GM18861 (cell line): ENCODE measurements around the gene ITGA11.

Source experiments
- ATAC-seq: cut with Tn5 transposase; IDR thresholded peaks from one replicate; pipeline ENCODE4 v1.9.1; 2021; ENCODE audit not compliant: unreplicated experiment

ITGA11 gene

GRCh38 chr15:68339481-68339880 lies 92.5 kb downstream of the ITGA11 start:
- ATAC-seq = no peak

GRCh38 chr15:68337826-68338225 lies 94.1 kb downstream of the ITGA11 start:
- ATAC-seq = no peak

- no peak for ATAC-seq
Observed at GRCh38 chr15:68336516-68336915, 95.4 kb downstream of the ITGA11 start.

GRCh38 chr15:68335655-68336054 lies 96.3 kb downstream of the ITGA11 start:
- no peak for ATAC-seq

- no peak for ATAC-seq
Observed at GRCh38 chr15:68335251-68335650, 96.7 kb downstream of the ITGA11 start.

- no peak for ATAC-seq
Observed at GRCh38 chr15:68334661-68335124, 97.3 kb downstream of the ITGA11 start.

- no peak for ATAC-seq
Observed at GRCh38 chr15:68333775-68334470, 98.0 kb downstream of the ITGA11 start.

GRCh38 chr15:68332266-68332665 lies 99.7 kb downstream of the ITGA11 start:
- ATAC-seq = no peak

GRCh38 chr15:68330901-68331300 lies 101.1 kb downstream of the ITGA11 start:
- ATAC-seq = no peak

GRCh38 chr15:68330416-68330815 lies 101.5 kb downstream of the ITGA11 start:
- ATAC-seq = no peak

GRCh38 chr15:68328964-68329363 lies 103.0 kb downstream of the ITGA11 start:
- no peak for ATAC-seq

- ATAC-seq = no peak
Observed at GRCh38 chr15:68328443-68328842, 103.5 kb downstream of the ITGA11 start.

- ATAC-seq = no peak
Observed at GRCh38 chr15:68326711-68327354, 105.1 kb downstream of the ITGA11 start.

GRCh38 chr15:68325726-68326125 lies 106.2 kb downstream of the ITGA11 start:
- no peak for ATAC-seq

- no peak for ATAC-seq
Observed at GRCh38 chr15:68322796-68323195, 109.2 kb downstream of the ITGA11 start.

- ATAC-seq = no peak
Observed at GRCh38 chr15:68321229-68321628, 110.7 kb downstream of the ITGA11 start.

- no peak for ATAC-seq
Observed at GRCh38 chr15:68319997-68320396, 112.0 kb downstream of the ITGA11 start.

GRCh38 chr15:68318931-68319909 lies 112.7 kb downstream of the ITGA11 start:
- ATAC-seq = no peak

- ATAC-seq = no peak
Observed at GRCh38 chr15:68318008-68318835, 113.7 kb downstream of the ITGA11 start.

- no peak for ATAC-seq
Observed at GRCh38 chr15:68317281-68318007, 114.5 kb downstream of the ITGA11 start.
